HG02759 (cell line): ENCODE data around the gene RASSF8.

Experiments used
- ATAC-seq: cut with Tn5 transposase; IDR thresholded peaks from one replicate; pipeline ENCODE4 v1.9.1; 2021; ENCODE audit warnings: mild to moderate bottlenecking, moderate library complexity; ENCODE audit not compliant: unreplicated experiment

The RASSF8 gene

GRCh38 chr12:25960143-25960542, 1.7 kb downstream of the RASSF8 start:
- ATAC-seq: no peak

GRCh38 chr12:25960961-25961360, 2.5 kb downstream of the RASSF8 start:
- no peak for ATAC-seq

GRCh38 chr12:25962932-25963525, 4.5 kb downstream of the RASSF8 start:
- no peak for ATAC-seq

GRCh38 chr12:25965682-25966081, 7.2 kb downstream of the RASSF8 start:
- no peak for ATAC-seq

- no peak for ATAC-seq
Observed at GRCh38 chr12:25970082-25970481, 11.6 kb downstream of the RASSF8 start.

- no peak for ATAC-seq
Observed at GRCh38 chr12:25970916-25971653, 12.6 kb downstream of the RASSF8 start.

- no peak for ATAC-seq
Observed at GRCh38 chr12:25971654-25972041, 13.2 kb downstream of the RASSF8 start.

- no peak for ATAC-seq
Observed at GRCh38 chr12:25972783-25973182, 14.3 kb downstream of the RASSF8 start.

GRCh38 chr12:25975179-25975578, 16.7 kb downstream of the RASSF8 start:
- ATAC-seq: no peak

GRCh38 chr12:25975682-25976081, 17.2 kb downstream of the RASSF8 start:
- no peak for ATAC-seq

GRCh38 chr12:25976289-25976688, 17.8 kb downstream of the RASSF8 start:
- no peak for ATAC-seq

GRCh38 chr12:25977047-25977446, 18.6 kb downstream of the RASSF8 start:
- no peak for ATAC-seq

GRCh38 chr12:25979059-25979458, 20.6 kb downstream of the RASSF8 start:
- ATAC-seq: no peak

GRCh38 chr12:25979563-25979962, 21.1 kb downstream of the RASSF8 start:
- ATAC-seq: no peak

- no peak for ATAC-seq
Observed at GRCh38 chr12:25980035-25980434, 21.6 kb downstream of the RASSF8 start.

- ATAC-seq: no peak
Observed at GRCh38 chr12:25981597-25981996, 23.1 kb downstream of the RASSF8 start.

- ATAC-seq: no peak
Observed at GRCh38 chr12:25982416-25982815, 23.9 kb downstream of the RASSF8 start.

GRCh38 chr12:25983625-25984024, 25.1 kb downstream of the RASSF8 start:
- no peak for ATAC-seq

GRCh38 chr12:25984759-25985158, 26.3 kb downstream of the RASSF8 start:
- no peak for ATAC-seq

GRCh38 chr12:25985316-25986175, 27.1 kb downstream of the RASSF8 start:
- no peak for ATAC-seq

GRCh38 chr12:25986180-25986579, 27.7 kb downstream of the RASSF8 start:
- no peak for ATAC-seq

- no peak for ATAC-seq
Observed at GRCh38 chr12:25988505-25988904, 30.0 kb downstream of the RASSF8 start.
